Esophagus squamous epithelium (tissue), 5 donors: ENCODE measurements around the gene UHRF2. TPM values are rescaled to one million over a fixed set of nuclear protein-coding genes. Genes with fewer than 3 reads are reported as not detected.
"Not testable (repeated sequence)": the region's sequence is repeated elsewhere in the genome, so short reads cannot be mapped to it uniquely, and the experiment has no call there.

Experiments
- DNase-seq: peaks from one replicate; lab custom pipeline; 2025; lab: John Stamatoyannopoulos, UW
- H3K27ac ChIP-seq, 4 donors: fragments of 200-600 bp; sonication (generic); one replicate each; pipeline ENCODE4 v1.5.1; 2016 to 2019; ENCODE audit warnings: mild to moderate bottlenecking in 1 of 4
- H3K27me3 ChIP-seq, 4 donors: fragments of 200-600 bp; sonication (generic); 1 replicate in 3 of 4; 2 replicates in 1 of 4; pipeline versions ENCODE4 v1.5.1 to v1.6.0; 2017 to 2021; ENCODE audit warnings: antibody characterized with exemption in 1 of 4
- H3K36me3 ChIP-seq, 3 donors: fragments of 200-600 bp; sonication (generic); one replicate each; pipeline ENCODE4 v1.5.1; 2016 to 2019
- H3K4me1 ChIP-seq, 3 donors: fragments of 200-600 bp; sonication (generic); one replicate each; pipeline ENCODE4 v1.5.1; 2017 to 2019
- H3K4me3 ChIP-seq, 4 donors: fragments of 200-600 bp; sonication (generic); 1 replicate in 3 of 4; 2 replicates in 1 of 4; pipeline ENCODE4 v1.5.1; 2016 to 2019; ENCODE audit warnings: mild to moderate bottlenecking in 2 of 4, moderate library complexity in 1 of 4
- H3K9me3 ChIP-seq, 3 donors: fragments of 200-600 bp; sonication (generic); one replicate each; pipeline ENCODE4 v1.5.1; 2016 to 2019
- POLR2A ChIP-seq, 4 donors: fragments of 450-650 bp; IDR thresholded peaks; one replicate each; pipeline ENCODE4 v1.6.1; 2017; ENCODE audit warnings: antibody characterized with exemption in 4 of 4, mild to moderate bottlenecking in 4 of 4, moderate library complexity in 3 of 4
- WGBS, 2 donors: methylation state at CpG; one replicate each; pipeline ENCODE4 v1.1.5; 2018; 5-methylcytosine and 5-hydroxymethylcytosine counted together
- intact Hi-C: fragments of 100-400 bp; cut with DNase I; formaldehyde crosslinking; loops from one replicate; pipeline ENCODE4 v1.15.0; 2022
- total RNA-seq, 4 donors: library from RNA; depleted of rRNA; stranded (reverse); fragments of >200 nt; gene quantifications; one replicate each; pipeline ENCODE4 v1.1.0, GENCODE V29; 2016
- TF ChIP-seq, protein P1 (sequence below), 6 experiments: fragments of 450-650 bp in 4 of 6; fragments of 200-600 bp in 2 of 6; sonication (generic) in 2 of 6; IDR thresholded peaks; one replicate each; pipeline ENCODE4 v1.5.1; 2016 to 2019; ENCODE audit warnings: antibody characterized with exemption in 6 of 6, mild to moderate bottlenecking in 4 of 6, moderate library complexity in 4 of 6
- donor health status: DM: yes; HTN: yes; CAD: no.

Gene UHRF2, protein sequence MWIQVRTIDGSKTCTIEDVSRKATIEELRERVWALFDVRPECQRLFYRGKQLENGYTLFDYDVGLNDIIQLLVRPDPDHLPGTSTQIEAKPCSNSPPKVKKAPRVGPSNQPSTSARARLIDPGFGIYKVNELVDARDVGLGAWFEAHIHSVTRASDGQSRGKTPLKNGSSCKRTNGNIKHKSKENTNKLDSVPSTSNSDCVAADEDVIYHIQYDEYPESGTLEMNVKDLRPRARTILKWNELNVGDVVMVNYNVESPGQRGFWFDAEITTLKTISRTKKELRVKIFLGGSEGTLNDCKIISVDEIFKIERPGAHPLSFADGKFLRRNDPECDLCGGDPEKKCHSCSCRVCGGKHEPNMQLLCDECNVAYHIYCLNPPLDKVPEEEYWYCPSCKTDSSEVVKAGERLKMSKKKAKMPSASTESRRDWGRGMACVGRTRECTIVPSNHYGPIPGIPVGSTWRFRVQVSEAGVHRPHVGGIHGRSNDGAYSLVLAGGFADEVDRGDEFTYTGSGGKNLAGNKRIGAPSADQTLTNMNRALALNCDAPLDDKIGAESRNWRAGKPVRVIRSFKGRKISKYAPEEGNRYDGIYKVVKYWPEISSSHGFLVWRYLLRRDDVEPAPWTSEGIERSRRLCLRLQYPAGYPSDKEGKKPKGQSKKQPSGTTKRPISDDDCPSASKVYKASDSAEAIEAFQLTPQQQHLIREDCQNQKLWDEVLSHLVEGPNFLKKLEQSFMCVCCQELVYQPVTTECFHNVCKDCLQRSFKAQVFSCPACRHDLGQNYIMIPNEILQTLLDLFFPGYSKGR
- 10 to 100 TPM; 12.9 to 51.1 (median 22.1) TPM for total RNA-seq

DNA sequence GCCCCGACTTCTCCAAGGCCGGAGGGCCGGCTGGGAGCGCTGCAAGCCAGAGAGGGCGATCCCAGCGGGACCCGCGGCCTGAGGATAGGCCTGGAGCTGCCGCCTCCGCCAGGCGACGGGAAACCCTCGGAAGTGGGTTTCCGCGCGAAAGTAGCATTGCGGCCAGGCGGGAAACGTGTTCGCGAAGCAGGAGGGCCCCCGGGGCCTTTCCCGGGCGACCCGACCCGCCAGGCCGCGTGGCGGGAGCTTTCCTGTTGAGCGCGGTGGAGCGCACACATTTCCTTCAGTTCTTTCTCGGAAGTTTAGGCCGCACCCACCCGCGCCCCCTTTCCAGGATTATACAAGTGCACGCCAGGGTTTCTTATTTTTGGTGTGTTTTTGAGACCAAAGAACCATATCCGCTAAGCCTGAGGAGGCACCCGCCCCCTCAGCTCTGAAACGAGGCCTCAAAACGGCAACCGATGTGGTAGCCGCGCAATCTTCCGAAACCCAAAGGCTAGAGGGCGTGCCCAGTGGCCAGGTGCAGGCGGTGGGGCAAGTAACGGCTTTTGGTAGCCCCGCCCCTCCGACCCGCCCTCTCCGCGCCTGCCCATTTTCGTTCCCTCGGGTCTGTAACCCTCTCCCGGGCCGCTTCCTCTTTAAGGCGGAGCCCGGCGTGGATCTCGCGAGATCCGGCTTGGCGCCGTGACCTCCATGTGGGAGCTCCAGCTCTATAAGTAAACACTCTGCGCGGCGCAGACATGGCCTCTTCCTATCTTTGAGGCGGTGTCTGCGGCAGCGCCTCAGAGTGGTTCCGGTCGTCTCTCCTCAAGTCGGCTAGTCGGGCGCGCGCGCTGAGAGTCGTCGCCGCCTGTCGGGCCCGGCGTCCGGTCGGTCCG lies at the start of gene UHRF2:
Gene UHRF2 (plus strand): TSS at position 713 of the 878 bp plus-strand sequence. CDS start 292 bp downstream, outside the sequence.
- H3K9me3 ChIP-seq: no peaks in the 10 kb centered on the region
- peak within 1 kb of the TSS; percentile 80 to 95 (median 90) for H3K27ac ChIP-seq
- 0% methylated on average over 8 to 28 of the region's 88 CpGs for WGBS, 2 donors
- H3K4me3 ChIP-seq: peak within 1 kb of the TSS; percentile 59 to 98 (median 78)
- peak; percentile 95 for DNase-seq
- TF ChIP-seq POLR2A (IDR thresholded peaks at IDR 0.05): peak in 2 of 4 donors; percentile 87 to 91
- TF ChIP-seq, protein P1, sequence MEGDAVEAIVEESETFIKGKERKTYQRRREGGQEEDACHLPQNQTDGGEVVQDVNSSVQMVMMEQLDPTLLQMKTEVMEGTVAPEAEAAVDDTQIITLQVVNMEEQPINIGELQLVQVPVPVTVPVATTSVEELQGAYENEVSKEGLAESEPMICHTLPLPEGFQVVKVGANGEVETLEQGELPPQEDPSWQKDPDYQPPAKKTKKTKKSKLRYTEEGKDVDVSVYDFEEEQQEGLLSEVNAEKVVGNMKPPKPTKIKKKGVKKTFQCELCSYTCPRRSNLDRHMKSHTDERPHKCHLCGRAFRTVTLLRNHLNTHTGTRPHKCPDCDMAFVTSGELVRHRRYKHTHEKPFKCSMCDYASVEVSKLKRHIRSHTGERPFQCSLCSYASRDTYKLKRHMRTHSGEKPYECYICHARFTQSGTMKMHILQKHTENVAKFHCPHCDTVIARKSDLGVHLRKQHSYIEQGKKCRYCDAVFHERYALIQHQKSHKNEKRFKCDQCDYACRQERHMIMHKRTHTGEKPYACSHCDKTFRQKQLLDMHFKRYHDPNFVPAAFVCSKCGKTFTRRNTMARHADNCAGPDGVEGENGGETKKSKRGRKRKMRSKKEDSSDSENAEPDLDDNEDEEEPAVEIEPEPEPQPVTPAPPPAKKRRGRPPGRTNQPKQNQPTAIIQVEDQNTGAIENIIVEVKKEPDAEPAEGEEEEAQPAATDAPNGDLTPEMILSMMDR (IDR thresholded peaks at IDR 0.05): peak in 1 of 6 experiments; percentile 1
- intact Hi-C loops: no loop called here
- no peaks in the 10 kb centered on the region for H3K36me3 ChIP-seq
- peaks cover 0 to 47% (median 22%) of the 10 kb centered on the region in 3 donors for H3K4me1 ChIP-seq
- no peaks in the 10 kb centered on the region for H3K27me3 ChIP-seq

DNA sequence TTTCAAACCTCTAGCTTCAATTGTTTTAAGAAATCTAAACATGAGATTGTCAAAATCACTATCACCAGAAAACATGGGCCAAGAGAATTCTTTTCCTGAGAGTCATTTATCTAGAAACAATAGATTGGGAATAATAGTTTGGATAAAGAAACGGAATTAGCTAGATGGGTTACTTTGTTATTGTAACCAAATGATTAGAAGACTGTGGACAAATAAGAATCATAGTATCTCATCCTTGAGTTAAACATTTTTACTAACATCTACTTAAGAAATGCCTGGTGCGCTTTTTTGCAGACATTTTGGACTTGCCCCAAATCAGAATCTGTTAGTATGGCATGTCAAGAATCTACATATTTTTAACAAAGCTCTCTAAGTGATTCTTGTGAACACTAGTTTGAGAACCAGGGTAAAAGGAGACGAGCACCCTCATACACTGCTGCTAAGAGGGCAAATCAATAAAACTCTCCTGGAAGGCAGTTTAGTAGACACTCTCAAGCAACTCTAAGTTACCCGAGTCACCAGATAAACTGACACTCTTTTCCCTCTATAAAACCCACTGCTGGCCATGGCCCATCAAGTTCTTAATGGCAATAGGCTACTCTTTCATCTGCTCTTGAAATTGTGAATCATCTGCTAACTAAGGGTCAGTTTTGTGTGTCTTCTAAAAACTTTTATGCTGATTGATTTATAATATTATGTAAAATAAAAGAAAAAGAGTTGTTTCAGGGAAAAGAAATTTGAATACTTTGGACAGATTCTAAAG lies 45.7 kb upstream of the UHRF2 start:
- H3K27ac ChIP-seq: no peak overlapping the region
- no peak for TF ChIP-seq POLR2A (IDR thresholded peaks at IDR 0.05)
- TF ChIP-seq, protein P1 (IDR thresholded peaks at IDR 0.05): no peak
- no peaks in the 10 kb centered on the region for H3K27me3 ChIP-seq
- H3K36me3 ChIP-seq: no peaks in the 10 kb centered on the region
- peaks cover 0 to 11% (median 0%) of the 10 kb centered on the region in 3 donors for H3K9me3 ChIP-seq
- no peaks in the 10 kb centered on the region for H3K4me1 ChIP-seq
- no peak for DNase-seq
- intact Hi-C loops: no loop called here
- H3K4me3 ChIP-seq: no peak overlapping the region
- 59% methylated on average over 4 of the region's 4 CpGs for WGBS, 2 donors

DNA sequence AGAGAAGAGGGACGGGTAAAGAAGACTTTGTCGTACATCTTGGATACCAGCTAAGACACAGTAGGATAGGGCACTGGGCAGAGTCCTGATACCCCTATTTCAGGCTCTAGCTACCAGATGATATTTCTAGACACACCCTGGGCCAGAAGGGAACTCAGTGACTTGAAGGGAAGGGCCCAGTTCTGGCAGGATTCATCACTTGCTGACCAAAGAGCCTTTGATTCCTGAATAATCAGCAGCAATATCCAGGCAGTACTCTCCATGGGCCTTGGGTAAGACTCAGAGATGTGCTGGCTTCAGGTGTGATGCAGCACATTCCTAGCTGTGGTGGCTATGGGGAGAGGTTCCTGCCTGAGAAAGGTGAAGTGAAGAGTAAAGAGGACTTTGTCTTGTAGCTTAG lies 44.2 kb upstream of the UHRF2 start:
- 100% methylated on average over 1 to 2 of the region's 2 CpGs for WGBS, 2 donors
- Histone ChIP-seq H3K4me3 (no peak overlapping the region), H3K9me3 (peaks cover 0 to 11% (median 0%) of the 10 kb centered on the region in 3 donors), H3K36me3 (no peaks in the 10 kb centered on the region), H3K27me3 (no peaks in the 10 kb centered on the region), H3K4me1 (no peaks in the 10 kb centered on the region), H3K27ac (no peak overlapping the region)
- TF ChIP-seq, protein P1 (IDR thresholded peaks at IDR 0.05): no peak
- no peak for TF ChIP-seq POLR2A (IDR thresholded peaks at IDR 0.05)
- no peak for DNase-seq
- intact Hi-C loops: no loop called here

DNA sequence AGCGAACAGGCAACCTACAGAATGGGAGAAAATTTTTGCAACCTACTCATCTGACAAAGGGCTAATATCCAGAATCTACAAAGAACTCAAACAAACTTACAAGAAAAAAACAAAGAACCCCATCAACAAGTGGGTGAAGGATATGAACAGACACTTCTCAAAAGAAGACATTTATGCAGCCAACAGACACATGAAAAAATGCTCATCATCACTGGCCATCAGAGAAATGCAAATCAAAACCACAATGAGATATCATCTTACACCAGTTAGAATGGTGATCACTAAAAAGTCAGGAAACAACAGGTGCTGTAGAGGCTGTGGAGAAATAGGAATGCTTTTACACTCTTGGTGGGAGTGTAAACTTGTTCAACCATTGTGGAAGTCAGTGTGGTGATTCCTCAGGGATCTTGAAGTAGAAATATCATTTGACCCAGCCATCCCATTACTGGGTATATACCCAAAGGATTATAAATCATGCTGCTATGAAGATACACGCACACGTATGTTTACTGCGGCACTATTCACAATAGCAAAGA lies 31.5 kb upstream of the UHRF2 start:
- 94 to 95% methylated on average over 4 of the region's 4 CpGs for WGBS, 2 donors
- H3K36me3 ChIP-seq, H3K27me3 ChIP-seq, intact Hi-C loops, H3K4me3 ChIP-seq, DNase-seq, H3K9me3 ChIP-seq, H3K4me1 ChIP-seq, H3K27ac ChIP-seq: not testable (repeated sequence)
